Neural progenitor cell (in vitro differentiated cells): ENCODE results near the gene CALB2.

ENCODE experiments used
- CTCF ChIP-seq: fragments of 200-600 bp; sonication (generic); IDR thresholded peaks from 2 replicates; pipeline ENCODE4 v1.5.1; 2017; ENCODE audit warnings: antibody characterized with exemption, mild to moderate bottlenecking
- EZH2 ChIP-seq: fragments of 200-600 bp; sonication (generic); IDR thresholded peaks from 2 replicates; pipeline ENCODE4 v1.6.1; 2017; ENCODE audit warnings: antibody characterized with exemption, mild to moderate bottlenecking, moderate library complexity

GRCh38 chr16:71383054-71383773, 24.7 kb downstream of the CALB2 start:
- TF ChIP-seq CTCF (no peak), EZH2 (no peak)
